Suprapubic skin (tissue), 4 donors: ENCODE results near the gene PRKCE. TPM values are rescaled to one million over a fixed set of nuclear protein-coding genes. Genes with fewer than 3 reads are reported as not detected.

Source experiments
- DNase-seq, 2 donors: peaks; one replicate each; pipeline ENCODE4 v3.0.0-alpha.2; 2019; ENCODE audit warnings: low spot score in 2 of 2
- H3K27ac ChIP-seq: fragments of 200-600 bp; sonication (generic); one replicate; pipeline ENCODE4 v1.5.1; 2019
- H3K27me3 ChIP-seq: fragments of 200-600 bp; sonication (generic); one replicate; pipeline ENCODE4 v1.5.1; 2019
- H3K36me3 ChIP-seq: fragments of 200-600 bp; sonication (generic); one replicate; pipeline ENCODE4 v1.5.1; 2019
- H3K4me1 ChIP-seq: fragments of 200-600 bp; sonication (generic); one replicate; pipeline ENCODE4 v1.5.1; 2019
- H3K4me3 ChIP-seq: fragments of 200-600 bp; sonication (generic); one replicate; pipeline ENCODE4 v1.5.1; 2019; ENCODE audit warnings: mild to moderate bottlenecking
- H3K9me3 ChIP-seq: fragments of 200-600 bp; sonication (generic); one replicate; pipeline ENCODE4 v1.5.1; 2019
- CTCF ChIP-seq, 2 donors: fragments of 200-600 bp in 1 of 2; fragments of 450-650 bp in 1 of 2; sonication (generic) in 1 of 2; IDR thresholded peaks; one replicate each; pipeline ENCODE4 v1.5.1; 2016 to 2019; ENCODE audit warnings: antibody characterized with exemption in 2 of 2, mild to moderate bottlenecking in 1 of 2, moderate library complexity in 1 of 2
- EP300 ChIP-seq: sonication (generic); formaldehyde crosslinking; IDR thresholded peaks from one replicate; pipeline ENCODE4 v1.6.1; 2017; ENCODE audit warnings: antibody characterized with exemption
- POLR2A ChIP-seq, 2 donors: fragments of 450-650 bp; IDR thresholded peaks; one replicate each; pipeline ENCODE4 v1.6.1; 2017; ENCODE audit warnings: antibody characterized with exemption in 2 of 2, mild to moderate bottlenecking in 2 of 2, moderate library complexity in 2 of 2
- POLR2AphosphoS5 ChIP-seq, 3 donors: sonication (generic); formaldehyde crosslinking; IDR thresholded peaks; one replicate each; pipeline ENCODE4 v1.6.1; 2017; ENCODE audit warnings: antibody characterized with exemption in 3 of 3
- WGBS: methylation state at CpG from one replicate; pipeline ENCODE4 v1.1.5; 2018; 5-methylcytosine and 5-hydroxymethylcytosine counted together
- total RNA-seq, 4 donors: library from RNA; depleted of rRNA; stranded (reverse); fragments of >200 nt; gene quantifications; one replicate each; pipeline ENCODE4 v1.1.0, GENCODE V29; 2016

Gene PRKCE
- total RNA-seq, 4 donors from 2014 or later, result 7.9 to 18.3 (median 12.5) TPM

DNA sequence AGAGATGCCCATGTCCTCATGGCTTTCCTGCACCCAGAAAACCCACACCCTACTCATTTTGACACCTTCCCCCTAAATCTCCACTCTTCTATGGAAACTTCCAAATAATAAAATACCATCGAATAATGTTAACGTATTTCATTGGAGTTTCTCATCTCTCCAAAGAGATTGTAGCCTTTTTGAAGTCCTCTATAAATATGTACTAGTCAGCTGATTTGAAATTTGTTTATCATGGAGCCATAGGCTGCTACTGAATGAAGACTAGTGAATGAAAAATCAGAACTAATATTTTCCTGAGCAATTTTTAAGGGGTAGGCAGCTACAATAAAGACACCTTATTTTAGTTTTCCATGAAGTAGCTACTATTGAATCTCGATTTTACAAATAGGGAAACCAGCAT is 419.6 kb downstream of the PRKCE start:
- Histone ChIP-seq H3K27ac (no peak overlapping the region), H3K4me3 (no peak overlapping the region), H3K4me1 (peaks cover 2% of the 10 kb centered on the region), H3K9me3 (no peaks in the 10 kb centered on the region), H3K36me3 (no peaks in the 10 kb centered on the region), H3K27me3 (no peaks in the 10 kb centered on the region)
- DNase-seq, result no peak
- 96% methylated on average over 3 of the region's 3 CpGs for WGBS
- TF ChIP-seq POLR2A (IDR thresholded peaks at IDR 0.05) (no peak), CTCF (IDR thresholded peaks at IDR 0.05) (no peak), POLR2AphosphoS5 (IDR thresholded peaks at IDR 0.05) (no peak), EP300 (no peak)

GRCh38 chr2:46072101-46072820 is 420.8 kb downstream of the PRKCE start:
- H3K4me3 ChIP-seq, result no peak overlapping the region
- no peak overlapping the region for H3K27ac ChIP-seq
- H3K36me3 ChIP-seq, result no peaks in the 10 kb centered on the region
- no peaks in the 10 kb centered on the region for H3K9me3 ChIP-seq
- DNase-seq, result no peak
- no peaks in the 10 kb centered on the region for H3K27me3 ChIP-seq
- peaks cover 2% of the 10 kb centered on the region for H3K4me1 ChIP-seq
- WGBS, result 92% methylated on average over 8 of the region's 8 CpGs
- TF ChIP-seq CTCF (IDR thresholded peaks at IDR 0.05) (no peak), POLR2A (IDR thresholded peaks at IDR 0.05) (no peak), EP300 (no peak), POLR2AphosphoS5 (IDR thresholded peaks at IDR 0.05) (no peak)

DNA sequence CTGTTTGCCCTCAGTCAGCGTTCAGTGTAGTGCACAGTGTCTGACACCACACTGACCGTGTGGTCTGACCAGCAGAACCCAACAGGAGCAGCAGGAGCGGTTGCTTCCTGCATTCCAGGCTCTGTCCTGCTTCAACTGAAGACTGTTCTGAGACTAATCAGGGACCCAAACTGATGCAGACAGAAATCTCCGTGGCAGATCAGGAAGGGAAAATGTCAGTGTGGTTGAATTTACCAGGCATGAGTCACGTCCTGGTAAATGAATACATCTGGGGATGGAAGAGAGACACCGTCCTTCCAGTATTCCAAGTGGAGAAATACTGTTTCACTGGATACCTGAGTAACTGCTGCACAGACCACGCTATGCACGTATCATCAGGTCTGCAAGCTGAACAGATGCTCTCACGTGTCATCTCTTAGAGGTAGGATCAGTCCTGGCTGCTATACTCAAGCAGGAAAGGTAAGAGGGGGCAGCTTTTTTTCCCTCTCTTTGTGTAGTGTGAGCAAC is 422.1 kb downstream of the PRKCE start:
- H3K27ac ChIP-seq, result no peak overlapping the region
- no peaks in the 10 kb centered on the region for H3K36me3 ChIP-seq
- no peak for DNase-seq
- no peak overlapping the region for H3K4me3 ChIP-seq
- no peaks in the 10 kb centered on the region for H3K27me3 ChIP-seq
- no peak for TF ChIP-seq POLR2AphosphoS5 (IDR thresholded peaks at IDR 0.05)
- TF ChIP-seq POLR2A (IDR thresholded peaks at IDR 0.05), result no peak
- no peak for TF ChIP-seq EP300
- TF ChIP-seq CTCF (IDR thresholded peaks at IDR 0.05), result no peak
- peaks cover 2% of the 10 kb centered on the region for H3K4me1 ChIP-seq
- no peaks in the 10 kb centered on the region for H3K9me3 ChIP-seq
- WGBS, result 53% methylated on average over 9 of the region's 9 CpGs

GRCh38 chr2:46074501-46074900 is 423.0 kb downstream of the PRKCE start:
- DNase-seq, result no peak
- WGBS, result 92% methylated on average over 4 of the region's 4 CpGs
- Histone ChIP-seq H3K36me3 (no peaks in the 10 kb centered on the region), H3K27ac (no peak overlapping the region), H3K9me3 (no peaks in the 10 kb centered on the region), H3K4me3 (no peak overlapping the region), H3K4me1 (peaks cover 2% of the 10 kb centered on the region), H3K27me3 (no peaks in the 10 kb centered on the region)
- TF ChIP-seq EP300, result no peak

GRCh38 chr2:46075848-46076247 is 424.4 kb downstream of the PRKCE start:
- Histone ChIP-seq H3K4me3 (no peak overlapping the region), H3K27me3 (no peaks in the 10 kb centered on the region), H3K36me3 (no peaks in the 10 kb centered on the region), H3K9me3 (no peaks in the 10 kb centered on the region), H3K27ac (no peak overlapping the region), H3K4me1 (peaks cover 2% of the 10 kb centered on the region)
- TF ChIP-seq CTCF (IDR thresholded peaks at IDR 0.05) (no peak), POLR2A (IDR thresholded peaks at IDR 0.05) (no peak), EP300 (no peak), POLR2AphosphoS5 (IDR thresholded peaks at IDR 0.05) (no peak)
- no peak for DNase-seq
- 92% methylated on average over 5 of the region's 5 CpGs for WGBS
